CD4-positive, CD25-positive, alpha-beta regulatory T cell (primary cell): ENCODE data around the gene RNPC3. TPM values are rescaled to one million over a fixed set of nuclear protein-coding genes. Genes with fewer than 3 reads are reported as not detected.

Experiments
- ATAC-seq, 2 donors: fragments of 150-1000 bp; cut with Tn5 transposase; one replicate each; pipeline ENCODE4 v1.10.0; 2021; ENCODE audit warnings: low read depth in 2 of 2, moderate number of reproducible peaks in 2 of 2, moderate library complexity in 1 of 2
- DNase-seq, 3 donors: peaks; one replicate each; pipeline versions ENCODE4 v3.0.0 to v3.0.0-alpha.2; 2012 to 2022; ENCODE audit warnings: mixed read lengths in 1 of 3
- H3K27ac ChIP-seq: one replicate; pipeline ENCODE4 v1.7.0; 2013; ENCODE audit warnings: mild to moderate bottlenecking, low read length; ENCODE audit not compliant: insufficient read depth, poor library complexity, severe bottlenecking
- H3K27me3 ChIP-seq: one replicate; pipeline ENCODE4 v1.7.0; 2013; ENCODE audit warnings: low read length; ENCODE audit not compliant: control insufficient read depth, insufficient read depth
- H3K36me3 ChIP-seq: one replicate; pipeline ENCODE4 v1.7.0; 2013; ENCODE audit warnings: mild to moderate bottlenecking, low read length, moderate library complexity; ENCODE audit not compliant: control insufficient read depth, insufficient read depth
- H3K4me1 ChIP-seq: 2 replicates; pipeline ENCODE4 v1.7.0; 2013; ENCODE audit warnings: mild to moderate bottlenecking, low read length; ENCODE audit not compliant: insufficient read depth, control insufficient read depth, poor library complexity, severe bottlenecking
- H3K4me3 ChIP-seq: one replicate; pipeline ENCODE4 v1.7.0; 2013; ENCODE audit warnings: low read depth, mild to moderate bottlenecking, low read length, moderate library complexity
- H3K9me3 ChIP-seq, 2 experiments: 1 replicate in 1 of 2; 2 replicates in 1 of 2; pipeline ENCODE4 v1.7.0; 2013; ENCODE audit warnings: low read length in 2 of 2, mild to moderate bottlenecking in 1 of 2, moderate library complexity in 1 of 2; ENCODE audit not compliant: control insufficient read depth in 2 of 2
- H3K27ac Mint-ChIP-seq, 3 donors: one replicate each; pipeline ENCODE4 v1.8.0; 2020 to 2022; ENCODE audit warnings: mild to moderate bottlenecking in 3 of 3, mixed read lengths in 3 of 3, moderate library complexity in 2 of 3
- H3K27me3 Mint-ChIP-seq: one replicate; pipeline ENCODE4 v1.8.0; 2022; ENCODE audit warnings: mild to moderate bottlenecking, mixed read lengths
- H3K36me3 Mint-ChIP-seq: one replicate; pipeline ENCODE4 v1.8.0; 2020; ENCODE audit warnings: mixed read lengths
- H3K4me1 Mint-ChIP-seq, 4 donors: one replicate each; pipeline ENCODE4 v1.8.0; 2020 to 2022; ENCODE audit warnings: mixed read lengths in 4 of 4, mild to moderate bottlenecking in 1 of 4
- H3K4me3 Mint-ChIP-seq, 4 donors: one replicate each; pipeline ENCODE4 v1.8.0; 2020 to 2022; ENCODE audit warnings: mild to moderate bottlenecking in 4 of 4, mixed read lengths in 4 of 4, moderate library complexity in 3 of 4
- H3K9me3 Mint-ChIP-seq, 7 donors: one replicate each; pipeline ENCODE4 v1.8.0; 2020 to 2022; ENCODE audit warnings: mixed read lengths in 7 of 7, mild to moderate bottlenecking in 3 of 7, moderate library complexity in 2 of 7
- polyA plus RNA-seq, 4 donors: library from polyadenylated mRNA; unstranded; fragments of 300-500 nt; fragmentation: Illumina TruSeq; gene quantifications; one replicate each; pipeline ENCODE4 v1.2.3, GENCODE V29; 2021
- total RNA-seq: library from RNA; stranded (reverse); gene quantifications from one replicate; pipeline ENCODE4 v1.2.3, GENCODE V29; 2022

RNPC3 gene
- total RNA-seq = 51.1 TPM
- 10 to 100 TPM; 15.3 to 21.1 (median 19.0) TPM for polyA plus RNA-seq

- peak; percentile 59 to 66 for ATAC-seq
- H3K27me3 Mint-ChIP-seq = peaks cover 5% of the 10 kb centered on the region
- Histone ChIP-seq H3K9me3 (no peaks in the 10 kb centered on the region), H3K4me3 (peak within 1 kb of the TSS; percentile 93), H3K36me3 (peaks cover 8% of the 10 kb centered on the region), H3K27me3 (no peaks in the 10 kb centered on the region), H3K4me1 (peaks cover 45% of the 10 kb centered on the region), H3K27ac (peak within 1 kb of the TSS; percentile 94)
- peaks cover 0 to 1% (median 0%) of the 10 kb centered on the region in 7 donors for H3K9me3 Mint-ChIP-seq
- peaks cover 32 to 51% (median 44%) of the 10 kb centered on the region in 4 donors for H3K4me1 Mint-ChIP-seq
- peaks cover 18% of the 10 kb centered on the region for H3K36me3 Mint-ChIP-seq
- DNase-seq = peak; percentile 81 to 92 (median 91)
- H3K4me3 Mint-ChIP-seq = peak within 1 kb of the TSS; percentile 98 to 99 (median 98)
- peak within 1 kb of the TSS; percentile 98 to 99 (median 98) for H3K27ac Mint-ChIP-seq
Observed at GRCh38 chr1:103525607-103526507, at the start of gene RNPC3. Gene RNPC3 (plus strand): TSS chr1:103525699. CDS start chr1:103526071, 372 bp downstream.

GRCh38 chr1:103477101-103477500 lies 48.4 kb upstream of the RNPC3 start:
- no peaks in the 10 kb centered on the region for H3K36me3 Mint-ChIP-seq
- H3K4me1 Mint-ChIP-seq = no peaks in the 10 kb centered on the region
- no peak for ATAC-seq
- Histone ChIP-seq H3K27ac (no peak overlapping the region), H3K4me3 (no peak overlapping the region), H3K4me1 (no peaks in the 10 kb centered on the region), H3K9me3 (no peaks in the 10 kb centered on the region), H3K27me3 (no peaks in the 10 kb centered on the region), H3K36me3 (no peaks in the 10 kb centered on the region)
- no peak overlapping the region for H3K27ac Mint-ChIP-seq
- no peak for DNase-seq
- H3K4me3 Mint-ChIP-seq = no peak overlapping the region
- H3K9me3 Mint-ChIP-seq = peaks cover 0 to 2% (median 0%) of the 10 kb centered on the region in 7 donors
- H3K27me3 Mint-ChIP-seq = no peaks in the 10 kb centered on the region

- Histone ChIP-seq H3K9me3 (no peaks in the 10 kb centered on the region), H3K4me3 (no peak overlapping the region), H3K27ac (no peak overlapping the region), H3K36me3 (no peaks in the 10 kb centered on the region), H3K27me3 (no peaks in the 10 kb centered on the region), H3K4me1 (no peaks in the 10 kb centered on the region)
- ATAC-seq = no peak
- H3K4me1 Mint-ChIP-seq = peaks cover 0 to 3% (median 0%) of the 10 kb centered on the region in 4 donors
- H3K27me3 Mint-ChIP-seq = no peaks in the 10 kb centered on the region
- no peak for DNase-seq
- H3K27ac Mint-ChIP-seq = no peak overlapping the region
- H3K36me3 Mint-ChIP-seq = no peaks in the 10 kb centered on the region
- no peak overlapping the region for H3K4me3 Mint-ChIP-seq
- peaks cover 0 to 2% (median 0%) of the 10 kb centered on the region in 7 donors for H3K9me3 Mint-ChIP-seq
Observed at GRCh38 chr1:103489935-103490334, 35.6 kb upstream of the RNPC3 start.

GRCh38 chr1:103492003-103492625 lies 33.4 kb upstream of the RNPC3 start:
- Mint-ChIP-seq H3K27me3 (no peaks in the 10 kb centered on the region), H3K9me3 (peaks cover 0 to 2% (median 0%) of the 10 kb centered on the region in 7 donors)
- DNase-seq = no peak

GRCh38 chr1:103496014-103496635 lies 29.4 kb upstream of the RNPC3 start:
- ATAC-seq = no peak

More at GRCh38 chr1:103492003-103492625, 33.4 kb upstream of the RNPC3 start:
- Histone ChIP-seq H3K4me3 (no peak overlapping the region), H3K9me3 (no peaks in the 10 kb centered on the region), H3K27me3 (no peaks in the 10 kb centered on the region), H3K36me3 (no peaks in the 10 kb centered on the region), H3K27ac (no peak overlapping the region), H3K4me1 (no peaks in the 10 kb centered on the region)
- peaks cover 0 to 6% (median 0%) of the 10 kb centered on the region in 4 donors for H3K4me1 Mint-ChIP-seq
- no peaks in the 10 kb centered on the region for H3K36me3 Mint-ChIP-seq
- no peak overlapping the region for H3K4me3 Mint-ChIP-seq
- no peak overlapping the region for H3K27ac Mint-ChIP-seq
- ATAC-seq = no peak

GRCh38 chr1:103497404-103497803 lies 28.1 kb upstream of the RNPC3 start:
- DNase-seq = no peak
- H3K4me3 Mint-ChIP-seq = no peak overlapping the region
- H3K4me1 Mint-ChIP-seq = peaks cover 0 to 6% (median 0%) of the 10 kb centered on the region in 4 donors
- H3K4me1 ChIP-seq = no peaks in the 10 kb centered on the region
- no peak overlapping the region for H3K27ac ChIP-seq
- H3K36me3 Mint-ChIP-seq = no peaks in the 10 kb centered on the region
- peaks cover 0 to 2% (median 0%) of the 10 kb centered on the region in 7 donors for H3K9me3 Mint-ChIP-seq
- H3K27ac Mint-ChIP-seq = no peak overlapping the region
- no peak overlapping the region for H3K4me3 ChIP-seq
- peaks cover 9% of the 10 kb centered on the region for H3K27me3 Mint-ChIP-seq
- H3K9me3 ChIP-seq = no peaks in the 10 kb centered on the region
- no peaks in the 10 kb centered on the region for H3K27me3 ChIP-seq
- no peaks in the 10 kb centered on the region for H3K36me3 ChIP-seq
- ATAC-seq = no peak

More at GRCh38 chr1:103496014-103496635, 29.4 kb upstream of the RNPC3 start:
- H3K27me3 Mint-ChIP-seq = peaks cover 9% of the 10 kb centered on the region
- H3K36me3 Mint-ChIP-seq = no peaks in the 10 kb centered on the region
- no peaks in the 10 kb centered on the region for H3K36me3 ChIP-seq
- H3K4me1 Mint-ChIP-seq = peaks cover 0 to 6% (median 0%) of the 10 kb centered on the region in 4 donors
- H3K4me3 ChIP-seq = no peak overlapping the region
- no peaks in the 10 kb centered on the region for H3K27me3 ChIP-seq
- no peak overlapping the region for H3K27ac ChIP-seq
- DNase-seq = no peak
- peaks cover 0 to 2% (median 0%) of the 10 kb centered on the region in 7 donors for H3K9me3 Mint-ChIP-seq
- H3K4me1 ChIP-seq = no peaks in the 10 kb centered on the region
- no peak overlapping the region for H3K27ac Mint-ChIP-seq
- no peaks in the 10 kb centered on the region for H3K9me3 ChIP-seq
- no peak overlapping the region for H3K4me3 Mint-ChIP-seq

GRCh38 chr1:103509250-103509649 lies 16.2 kb upstream of the RNPC3 start:
- Mint-ChIP-seq H3K27me3 (no peaks in the 10 kb centered on the region), H3K4me1 (no peaks in the 10 kb centered on the region), H3K9me3 (peaks cover 0 to 15% (median 0%) of the 10 kb centered on the region in 7 donors), H3K36me3 (peaks cover 22% of the 10 kb centered on the region), H3K27ac (no peak overlapping the region), H3K4me3 (no peak overlapping the region)
- ATAC-seq = no peak
- Histone ChIP-seq H3K9me3 (no peaks in the 10 kb centered on the region), H3K36me3 (no peaks in the 10 kb centered on the region), H3K4me1 (no peaks in the 10 kb centered on the region), H3K4me3 (no peak overlapping the region), H3K27me3 (no peaks in the 10 kb centered on the region), H3K27ac (no peak overlapping the region)
- DNase-seq = no peak
